Mammary microvascular endothelial cell (primary cell): ENCODE measurements around the gene HCN1. TPM values are rescaled to one million over a fixed set of nuclear protein-coding genes. Genes with fewer than 3 reads are reported as not detected.

Source experiments
- total RNA-seq: library from RNA; depleted of rRNA; stranded (reverse); fragments of >200 nt; gene quantifications from 2 replicates; pipeline ENCODE4 v1.2.3, GENCODE V29; 2015

Gene HCN1
- not detected in 2 replicates for total RNA-seq

DNA sequence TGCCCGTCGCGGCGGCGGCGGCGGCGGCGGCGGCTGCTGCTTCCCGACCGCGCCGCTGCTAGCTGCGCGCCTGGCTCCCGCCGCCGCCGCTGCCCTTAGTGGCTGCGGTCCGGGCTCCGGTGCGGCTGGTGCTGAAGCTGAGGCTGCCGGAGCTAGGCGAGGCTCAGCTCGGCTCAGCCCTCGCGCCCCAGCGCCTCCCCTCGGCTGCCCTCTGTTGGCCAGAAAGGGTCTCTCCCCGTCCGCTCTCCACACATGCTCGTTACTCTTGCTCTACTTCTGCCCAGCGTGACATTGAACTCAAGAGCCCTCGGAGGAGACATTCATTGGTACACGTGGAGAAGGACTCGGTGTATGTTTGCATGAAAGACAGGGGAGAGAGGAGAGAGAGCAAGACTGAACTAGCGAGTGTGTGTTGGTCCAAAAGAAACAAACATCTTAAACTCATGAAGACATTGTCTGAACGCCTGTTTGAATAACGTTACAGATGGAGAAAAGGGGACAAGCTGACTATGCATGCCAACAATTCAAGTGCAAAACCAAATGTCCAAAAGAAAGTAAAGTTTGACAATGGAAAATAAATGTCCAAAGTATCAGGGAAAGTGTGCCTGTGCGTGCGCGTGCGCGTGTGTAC, at the start of gene HCN1:
Gene HCN1 (minus strand): TSS at position 175 of the 631 bp plus-strand sequence.

